ENCODE measurements around the gene SLC13A3.

- TF ChIP-seq CTCF (IDR thresholded peaks at IDR 0.05): peak; percentile 19
- TF ChIP-seq EZH2 (IDR thresholded peaks at IDR 0.05): no peak
- no peak for TF ChIP-seq EZH2phosphoT487 (IDR thresholded peaks at IDR 0.05)
These were observed 2.2 kb downstream of the SLC13A3 start for GRCh38 chr20:46648903-46649649.

All from neural progenitor cell (in vitro differentiated cells).